ENCODE results near the gene ABLIM1. TPM values are rescaled to one million over a fixed set of nuclear protein-coding genes. Genes with fewer than 3 reads are reported as not detected.

The ABLIM1 gene
- total and polyA plus RNA-seq, 2 donors = 46.7 to 71.3 TPM

DNA sequence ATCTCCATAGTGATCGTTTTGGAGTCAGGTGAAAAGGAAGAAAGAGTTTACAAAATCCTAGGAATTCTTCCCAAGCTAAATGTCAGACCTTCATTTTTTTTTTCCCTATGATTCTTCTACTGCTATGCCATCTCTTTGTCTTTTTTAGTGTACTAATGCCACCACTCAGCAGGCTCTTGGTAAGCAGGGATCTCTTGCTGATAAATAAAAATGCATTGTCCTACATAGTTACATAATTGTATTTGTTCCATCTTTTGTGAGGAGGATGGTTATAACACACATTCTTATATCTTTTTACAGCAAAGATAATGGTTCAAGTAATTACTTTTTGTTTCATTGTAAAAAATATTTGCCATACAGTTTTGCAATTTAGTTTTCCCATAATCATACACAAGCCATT is 217.0 kb downstream of the ABLIM1 start:
- 95% methylated on average over 1 of the region's 1 CpG for WGBS
- peaks cover 6% of the 10 kb centered on the region for H3K36me3 ChIP-seq (ENCODE audit: insufficient read depth)

DNA sequence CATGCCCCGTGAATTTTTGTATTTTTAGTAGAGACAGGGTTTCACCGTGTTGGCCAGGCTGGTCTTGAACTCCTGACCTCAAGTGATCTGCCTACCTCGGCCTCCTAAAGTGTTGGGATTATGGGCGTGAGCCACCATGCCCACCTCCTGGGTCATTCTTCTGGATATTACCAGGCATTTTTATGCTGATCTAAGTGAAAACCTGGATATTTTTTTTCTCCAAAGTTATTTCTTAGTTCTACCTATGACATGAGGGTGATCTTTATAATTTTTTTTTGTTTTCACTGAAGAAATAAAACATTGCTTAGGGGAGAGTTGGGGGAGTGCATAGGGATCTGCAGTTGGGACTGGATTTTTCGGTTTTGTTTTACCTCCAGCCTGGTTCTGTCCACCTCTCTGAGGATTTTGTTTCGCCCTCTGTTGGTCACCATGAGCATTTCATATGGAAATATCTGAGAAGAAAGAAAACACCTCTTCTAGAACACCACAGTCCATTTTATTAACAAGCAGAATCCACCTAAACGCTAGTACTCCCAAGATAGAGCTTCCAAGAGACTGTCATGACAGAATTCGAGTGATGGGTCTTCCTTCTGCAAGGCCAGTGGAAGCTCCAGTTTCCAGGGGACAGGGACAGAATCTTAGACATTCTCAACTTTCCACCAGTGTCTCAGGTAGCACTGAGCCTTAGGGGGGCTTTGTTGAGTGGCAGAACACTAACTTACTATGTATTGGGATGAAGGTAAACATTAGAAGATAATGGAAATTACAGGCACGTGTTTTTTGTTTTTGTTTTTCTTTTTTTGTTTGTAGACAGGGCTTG is 220.4 kb downstream of the ABLIM1 start:
- Histone ChIP-seq H3K4me3 (ENCODE audit: low read depth, low read length) (no peak overlapping the region), H3K36me3 (ENCODE audit: insufficient read depth) (peaks cover 6% of the 10 kb centered on the region), H3K27ac (ENCODE audit: low read depth) (no peak overlapping the region), H3K4me1 (ENCODE audit: insufficient read depth) (no peaks in the 10 kb centered on the region)
- 89% methylated on average over 9 of the region's 9 CpGs for WGBS
- DNase-seq (ENCODE audit: extremely low spot score) = no peak

More for the DNA sequence above, 217.0 kb downstream of the ABLIM1 start:
- Histone ChIP-seq H3K27ac (ENCODE audit: low read depth) (no peak overlapping the region), H3K4me3 (ENCODE audit: low read depth, low read length) (no peak overlapping the region), H3K4me1 (ENCODE audit: insufficient read depth) (no peaks in the 10 kb centered on the region)
- no peak for DNase-seq (ENCODE audit: extremely low spot score)

DNA sequence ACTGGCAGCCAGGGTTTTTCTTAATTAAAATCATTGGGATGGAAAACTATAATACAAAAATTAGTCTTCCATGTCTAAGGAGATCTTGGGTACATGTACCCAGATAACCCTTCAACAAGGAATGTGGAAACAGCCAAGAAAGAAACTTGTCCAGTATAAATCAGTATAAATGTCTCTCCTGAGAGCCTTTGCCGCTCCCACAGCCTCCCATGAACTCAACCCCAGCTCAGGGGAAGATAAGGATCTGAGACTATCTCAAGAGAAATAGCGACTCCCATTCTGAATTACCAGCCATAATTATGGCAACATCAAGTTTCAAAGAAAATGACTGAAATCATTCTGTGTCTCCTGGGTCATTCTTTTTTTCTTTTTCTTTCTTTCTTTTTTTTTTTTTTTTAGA is 221.1 kb downstream of the ABLIM1 start:
- WGBS = 89% methylated on average over 2 of the region's 2 CpGs

DNA sequence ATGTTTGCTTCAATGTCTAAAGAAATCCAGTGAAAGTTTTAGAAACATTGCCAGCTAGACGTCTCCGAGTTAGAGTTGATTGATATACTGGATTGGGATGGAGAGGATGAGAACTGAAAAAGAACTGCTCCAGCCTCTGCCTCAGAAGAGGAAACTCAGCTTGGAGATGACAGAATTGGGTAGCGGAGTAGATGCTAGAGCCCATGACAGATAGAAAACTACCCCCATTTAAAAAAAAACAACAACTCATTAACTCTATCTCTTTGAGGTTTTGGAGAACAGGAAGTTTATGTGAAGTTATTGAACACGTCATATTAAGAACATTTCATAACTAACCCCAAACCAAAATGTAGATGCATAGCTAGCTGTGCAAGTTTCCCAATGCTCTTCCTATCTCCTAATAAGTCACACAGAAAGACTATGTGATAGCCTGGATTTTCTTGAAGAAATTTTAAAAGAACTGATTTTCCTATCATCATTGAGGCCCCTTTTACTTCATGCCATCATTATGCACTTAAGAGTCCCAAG is 225.4 kb downstream of the ABLIM1 start:
- 87% methylated on average over 4 of the region's 4 CpGs for WGBS
- Histone ChIP-seq H3K4me1 (ENCODE audit: insufficient read depth) (no peaks in the 10 kb centered on the region), H3K27ac (ENCODE audit: low read depth) (no peak overlapping the region), H3K4me3 (ENCODE audit: low read depth, low read length) (no peak overlapping the region), H3K36me3 (ENCODE audit: insufficient read depth) (no peaks in the 10 kb centered on the region)
- no peak for DNase-seq (ENCODE audit: extremely low spot score)

More for the DNA sequence above, 221.1 kb downstream of the ABLIM1 start:
- Histone ChIP-seq H3K36me3 (ENCODE audit: insufficient read depth) (peaks cover 6% of the 10 kb centered on the region), H3K4me1 (ENCODE audit: insufficient read depth) (no peaks in the 10 kb centered on the region), H3K4me3 (ENCODE audit: low read depth, low read length) (no peak overlapping the region), H3K27ac (ENCODE audit: low read depth) (no peak overlapping the region)
- no peak for DNase-seq (ENCODE audit: extremely low spot score)

DNA sequence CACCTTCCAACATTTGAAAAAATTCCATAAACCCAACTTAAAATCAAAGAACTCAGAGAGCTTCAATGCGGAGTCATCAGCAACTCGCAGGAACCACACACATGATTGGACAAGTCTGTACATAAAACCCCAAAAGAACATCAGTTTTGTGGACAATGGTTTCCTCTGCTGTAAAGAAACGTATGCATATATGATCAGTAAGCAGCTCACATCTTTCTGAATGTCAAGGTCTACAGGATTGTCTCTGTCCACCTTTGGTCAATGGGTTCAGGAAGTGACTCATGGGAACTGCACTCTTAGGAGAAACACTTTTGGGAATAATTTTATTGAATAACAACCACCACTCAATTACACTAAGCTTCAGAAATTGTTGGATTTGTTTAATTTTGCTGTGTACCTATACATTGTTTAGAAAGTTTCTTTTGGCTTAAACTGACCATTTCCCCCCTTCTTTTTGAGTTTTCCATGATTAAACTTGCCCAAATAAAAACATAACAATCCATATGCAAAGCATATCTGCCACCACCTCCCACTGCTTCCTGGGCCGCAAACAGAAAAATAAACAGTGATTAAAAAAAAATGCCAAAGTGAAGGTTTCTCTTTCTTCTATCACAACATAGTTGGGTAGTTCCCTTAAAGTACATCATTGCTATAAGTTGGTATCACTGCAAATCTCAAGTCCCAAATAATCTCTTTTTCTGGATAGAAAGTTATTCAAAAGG is 226.5 kb downstream of the ABLIM1 start:
- H3K36me3 ChIP-seq (ENCODE audit: insufficient read depth) = no peaks in the 10 kb centered on the region
- no peaks in the 10 kb centered on the region for H3K4me1 ChIP-seq (ENCODE audit: insufficient read depth)
- no peak for DNase-seq (ENCODE audit: extremely low spot score)
- H3K4me3 ChIP-seq (ENCODE audit: low read depth, low read length) = no peak overlapping the region
- WGBS = 89% methylated on average over 4 of the region's 4 CpGs
- no peak overlapping the region for H3K27ac ChIP-seq (ENCODE audit: low read depth)

DNA sequence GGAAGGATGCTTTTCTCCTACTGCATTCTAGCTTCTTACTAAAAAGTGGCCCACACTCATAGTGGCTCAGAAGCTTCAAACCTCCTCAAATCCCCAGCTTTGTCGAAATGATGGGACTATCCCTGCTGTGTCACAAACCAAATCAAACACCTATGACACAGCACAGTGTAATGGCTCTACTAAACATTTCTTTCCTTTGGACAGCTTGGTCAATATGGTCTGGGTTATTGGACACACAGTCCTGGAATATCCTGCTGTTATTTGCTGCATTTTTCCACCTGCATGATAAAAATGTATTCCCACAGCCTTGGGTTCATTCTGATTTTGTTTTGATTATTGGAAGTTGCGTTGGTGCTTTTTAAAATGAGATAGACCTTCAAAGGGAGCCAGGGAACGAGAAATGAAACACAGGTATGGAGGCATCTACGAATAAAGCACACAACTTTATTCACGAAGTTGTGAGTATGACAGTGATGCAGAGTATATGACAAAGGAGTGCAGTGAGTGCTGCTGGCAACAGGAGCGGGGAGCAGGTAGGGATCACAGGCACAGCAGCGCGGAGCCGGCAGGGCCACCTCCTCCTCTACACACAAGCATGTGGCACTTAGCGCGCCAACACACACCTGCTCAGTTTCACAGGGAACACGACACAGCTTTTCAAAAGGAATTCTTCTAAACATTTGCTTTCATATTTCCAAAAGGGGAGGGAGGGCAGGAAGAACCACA is 227.2 kb downstream of the ABLIM1 start:
- H3K4me3 ChIP-seq (ENCODE audit: low read depth, low read length) = no peak overlapping the region
- DNase-seq (ENCODE audit: extremely low spot score) = no peak
- 95% methylated on average over 12 of the region's 12 CpGs for WGBS
- no peaks in the 10 kb centered on the region for H3K4me1 ChIP-seq (ENCODE audit: insufficient read depth)
- H3K36me3 ChIP-seq (ENCODE audit: insufficient read depth) = no peaks in the 10 kb centered on the region
- no peak overlapping the region for H3K27ac ChIP-seq (ENCODE audit: low read depth)

DNA sequence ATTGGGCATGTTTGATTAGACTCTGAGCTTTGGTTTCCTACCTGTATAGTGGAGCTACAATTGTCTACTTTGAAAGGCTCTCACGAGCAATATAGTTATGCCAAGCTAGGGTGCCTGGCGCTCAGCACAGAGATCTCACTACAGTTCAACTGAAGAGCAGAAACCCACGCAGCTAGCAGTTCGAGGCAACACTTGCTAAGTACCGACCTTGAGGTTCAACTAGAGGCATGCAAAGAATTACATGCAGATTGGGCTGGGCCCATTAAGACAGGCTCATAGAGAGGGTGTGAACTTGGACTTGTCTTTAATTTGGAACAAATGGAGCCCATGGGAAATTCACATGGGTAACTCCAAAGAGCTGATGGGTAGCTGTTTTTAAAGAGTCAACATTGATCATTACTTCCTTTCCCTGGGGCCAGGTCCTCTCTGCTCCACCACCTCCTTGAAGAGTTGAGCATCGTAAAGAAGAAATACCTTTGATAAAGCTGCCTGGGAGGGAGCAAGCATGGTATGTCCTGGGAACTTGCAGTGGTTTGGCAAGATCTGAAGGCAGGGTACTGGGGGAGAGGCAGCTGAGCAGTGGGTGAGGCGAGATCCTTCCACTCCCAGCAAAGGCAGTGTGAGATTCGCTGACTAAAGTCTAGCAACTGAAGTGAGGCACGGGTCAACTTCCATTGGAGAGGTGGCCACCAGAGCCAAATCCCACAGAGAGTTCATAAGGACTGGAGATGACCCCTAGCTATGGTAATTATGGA is 228.3 kb downstream of the ABLIM1 start:
- H3K4me1 ChIP-seq (ENCODE audit: insufficient read depth) = no peaks in the 10 kb centered on the region
- WGBS = 87% methylated on average over 9 of the region's 9 CpGs
- H3K36me3 ChIP-seq (ENCODE audit: insufficient read depth) = no peaks in the 10 kb centered on the region
- no peak for DNase-seq (ENCODE audit: extremely low spot score)
- H3K27ac ChIP-seq (ENCODE audit: low read depth) = no peak overlapping the region
- no peak overlapping the region for H3K4me3 ChIP-seq (ENCODE audit: low read depth, low read length)

DNA sequence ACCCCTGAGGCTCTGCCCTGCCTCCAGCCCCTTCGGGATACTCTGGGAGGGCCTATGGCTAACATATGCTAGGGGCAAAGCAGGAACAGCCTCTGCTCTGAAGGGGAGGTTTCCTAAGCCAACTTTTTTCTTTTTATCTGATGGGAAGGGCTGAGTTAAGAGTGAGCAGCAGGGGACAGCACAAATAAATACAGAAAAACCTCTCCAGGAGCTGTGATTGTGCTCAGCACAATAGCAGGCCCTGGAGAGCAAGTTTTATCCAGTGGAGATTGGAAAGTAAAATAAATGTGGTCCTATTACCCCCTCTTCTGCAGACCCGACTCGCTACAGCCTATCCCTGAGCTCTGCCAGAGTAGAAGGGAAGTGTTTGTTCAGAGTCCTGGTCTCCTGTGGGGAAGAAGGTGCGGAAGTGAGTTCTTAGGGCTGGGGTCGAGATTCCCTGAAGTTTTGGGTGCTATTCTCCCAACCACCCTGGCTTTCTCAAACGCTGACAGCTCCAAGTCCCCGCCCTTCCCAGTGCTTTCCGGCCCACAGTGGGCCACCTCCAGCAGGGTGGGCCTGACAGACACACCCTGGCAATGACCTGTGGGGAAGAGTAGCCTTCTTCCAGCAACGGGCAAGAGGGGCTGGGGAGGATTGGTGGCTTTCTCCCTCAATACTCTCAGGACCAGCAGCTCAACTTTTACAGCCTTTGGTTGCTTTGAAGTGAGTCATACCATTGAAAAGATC is 230.8 kb downstream of the ABLIM1 start:
- 59% methylated on average over 9 of the region's 9 CpGs for WGBS
- Histone ChIP-seq H3K4me3 (ENCODE audit: low read depth, low read length) (no peak overlapping the region), H3K36me3 (ENCODE audit: insufficient read depth) (no peaks in the 10 kb centered on the region), H3K27ac (ENCODE audit: low read depth) (no peak overlapping the region), H3K4me1 (ENCODE audit: insufficient read depth) (no peaks in the 10 kb centered on the region)
- no peak for DNase-seq (ENCODE audit: extremely low spot score)

DNA sequence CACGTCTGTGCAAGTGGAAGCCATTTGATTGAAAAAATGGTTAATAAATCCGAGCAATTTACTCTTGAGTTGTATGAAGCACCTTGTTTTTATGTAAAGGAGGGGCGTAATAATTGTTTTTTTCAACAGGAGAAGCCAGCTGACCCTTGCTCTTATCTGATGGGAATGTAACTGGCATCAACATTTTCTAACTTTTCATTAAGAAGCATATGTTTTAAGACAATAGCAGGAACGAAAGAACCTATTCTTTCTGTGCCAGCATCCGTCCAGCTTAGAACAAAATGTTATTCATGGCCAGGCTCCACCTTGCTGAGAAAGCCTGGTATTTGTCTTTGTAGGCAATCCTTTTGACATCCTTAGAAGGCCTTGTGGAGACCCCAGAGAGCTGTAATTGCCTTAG is 231.6 kb downstream of the ABLIM1 start:
- Histone ChIP-seq H3K4me1 (ENCODE audit: insufficient read depth) (no peaks in the 10 kb centered on the region), H3K4me3 (ENCODE audit: low read depth, low read length) (no peak overlapping the region), H3K36me3 (ENCODE audit: insufficient read depth) (no peaks in the 10 kb centered on the region), H3K27ac (ENCODE audit: low read depth) (no peak overlapping the region)
- 76% methylated on average over 5 of the region's 5 CpGs for WGBS
- no peak for DNase-seq (ENCODE audit: extremely low spot score)

DNA sequence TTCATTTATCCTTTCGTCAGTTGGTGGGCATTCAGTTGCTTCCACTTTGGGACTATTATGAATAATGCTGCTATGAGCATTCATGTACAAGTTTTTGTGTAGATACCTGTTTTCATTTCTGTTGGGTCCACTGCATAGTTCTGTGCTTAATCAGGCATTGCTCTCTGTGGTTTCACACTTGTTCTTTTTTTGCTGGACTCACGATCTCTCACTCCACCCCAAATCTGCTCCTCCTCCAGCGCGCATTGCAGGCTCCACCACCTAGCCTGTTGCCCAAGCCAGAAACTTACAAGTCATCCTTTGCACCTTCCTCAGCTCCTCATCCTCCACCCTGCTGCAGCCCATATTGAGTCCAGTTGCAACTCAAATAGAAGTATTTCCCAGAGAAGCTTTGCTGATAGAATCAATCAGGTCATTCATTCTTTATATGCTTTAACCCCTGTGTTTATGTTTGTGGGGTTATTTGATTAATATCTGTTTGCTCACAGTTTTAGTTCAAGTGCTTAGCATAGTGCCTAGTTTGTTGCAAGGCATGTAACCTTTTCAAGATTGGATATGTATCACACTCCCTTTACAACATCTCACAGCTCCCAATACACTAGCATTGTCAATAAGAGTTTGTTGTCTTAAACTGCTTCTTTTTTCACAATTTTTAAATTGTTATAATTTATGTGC is 237.1 kb downstream of the ABLIM1 start:
- H3K4me1 ChIP-seq (ENCODE audit: insufficient read depth) = no peaks in the 10 kb centered on the region
- no peak overlapping the region for H3K4me3 ChIP-seq (ENCODE audit: low read depth, low read length)
- H3K27ac ChIP-seq (ENCODE audit: low read depth) = no peak overlapping the region
- WGBS = 91% methylated on average over 4 of the region's 4 CpGs
- no peak for DNase-seq (ENCODE audit: extremely low spot score)
- H3K36me3 ChIP-seq (ENCODE audit: insufficient read depth) = no peaks in the 10 kb centered on the region

DNA sequence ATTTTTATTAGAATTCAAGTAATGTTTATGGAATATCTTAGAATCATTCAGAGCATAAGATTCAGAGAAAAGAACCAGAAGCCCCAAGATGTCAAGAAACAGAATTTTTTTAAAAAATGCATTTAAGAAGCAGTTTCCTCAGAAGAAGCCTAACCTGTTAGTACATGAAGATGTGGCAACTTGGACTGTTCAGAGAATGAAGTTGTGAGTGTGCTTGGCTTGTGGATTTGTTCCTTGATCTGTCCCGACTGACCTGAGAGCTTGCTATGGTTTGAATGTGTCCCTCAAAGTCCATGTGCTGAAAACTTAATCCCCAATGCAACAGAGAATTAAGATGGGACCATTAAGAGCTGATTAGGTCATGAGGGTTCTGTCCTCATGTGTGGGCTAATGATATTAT is 240.0 kb downstream of the ABLIM1 start:
- WGBS = 75% methylated on average over 1 of the region's 1 CpG
- DNase-seq (ENCODE audit: extremely low spot score) = no peak
- no peaks in the 10 kb centered on the region for H3K36me3 ChIP-seq (ENCODE audit: insufficient read depth)
- H3K27ac ChIP-seq (ENCODE audit: low read depth) = no peak overlapping the region
- no peaks in the 10 kb centered on the region for H3K4me1 ChIP-seq (ENCODE audit: insufficient read depth)
- H3K4me3 ChIP-seq (ENCODE audit: low read depth, low read length) = no peak overlapping the region

All from urinary bladder (tissue), 4 donors.